Astrocyte of the spinal cord (primary cell): Measurements from ENCODE around the gene CSTF1.

Source experiments
- DNase-seq: peaks from one replicate; pipeline ENCODE4 v3.0.0; 2011; ENCODE audit warnings: low read depth, low spot score
- H3K4me3 ChIP-seq: 2 replicates; pipeline ENCODE4 v1.5.1; 2011; ENCODE audit warnings: low read depth, mild to moderate bottlenecking, low read length, moderate library complexity
- CTCF ChIP-seq: IDR thresholded peaks from 2 replicates; pipeline ENCODE4 v1.5.1; 2012; ENCODE audit warnings: low read depth, mild to moderate bottlenecking, low read length, inconsistent platforms
- in situ Hi-C: cut with HindIII; loops from 2 replicates; pipeline ENCODE4 v1.10.0; 2017; ENCODE audit warnings: low sequenced_read_pairs

The CSTF1 gene

GRCh38 chr20:56443654-56444540 lies 51.5 kb downstream of the CSTF1 start:
- DNase-seq, result no peak
- no peak for TF ChIP-seq CTCF
- in situ Hi-C loops, result no loop called here
- no peak overlapping the region for H3K4me3 ChIP-seq

GRCh38 chr20:56445130-56445529 lies 52.7 kb downstream of the CSTF1 start:
- no peak for DNase-seq
- no peak for TF ChIP-seq CTCF
- no peak overlapping the region for H3K4me3 ChIP-seq
- in situ Hi-C loops, result no loop called here

- TF ChIP-seq CTCF, result no peak
- no peak overlapping the region for H3K4me3 ChIP-seq
- in situ Hi-C loops, result no loop called here
- no peak for DNase-seq
Observed at GRCh38 chr20:56445540-56445939, 53.1 kb downstream of the CSTF1 start.

GRCh38 chr20:56447227-56447626 lies 54.8 kb downstream of the CSTF1 start:
- no peak overlapping the region for H3K4me3 ChIP-seq
- in situ Hi-C loops, result no loop called here
- no peak for DNase-seq
- TF ChIP-seq CTCF, result no peak

GRCh38 chr20:56449459-56449858 lies 57.0 kb downstream of the CSTF1 start:
- no peak overlapping the region for H3K4me3 ChIP-seq
- in situ Hi-C loops, result no loop called here
- no peak for DNase-seq
- TF ChIP-seq CTCF, result no peak

- TF ChIP-seq CTCF, result no peak
- no peak for DNase-seq
- H3K4me3 ChIP-seq, result no peak overlapping the region
- in situ Hi-C loops, result no loop called here
Observed at GRCh38 chr20:56451056-56451765, 58.8 kb downstream of the CSTF1 start.
